Sigmoid colon (tissue), 7 donors: ENCODE measurements around the gene RNF4. TPM values are rescaled to one million over a fixed set of nuclear protein-coding genes. Genes with fewer than 3 reads are reported as not detected.
"Not testable (repeated sequence)": the region's sequence is repeated elsewhere in the genome, so short reads cannot be mapped to it uniquely, and the experiment has no call there.

Source experiments
- DNase-seq: peaks from one replicate; pipeline ENCODE4 v3.0.0-alpha.2; 2019
- H3K27ac ChIP-seq, 4 donors: fragments of 200-600 bp; sonication (generic); one replicate each; pipeline ENCODE4 v1.5.1; 2016 to 2019; ENCODE audit warnings: mild to moderate bottlenecking in 1 of 4
- H3K27me3 ChIP-seq, 3 donors: fragments of 200-600 bp; sonication (generic); one replicate each; pipeline ENCODE4 v1.5.1; 2019; ENCODE audit warnings: mild to moderate bottlenecking in 1 of 3
- H3K36me3 ChIP-seq, 4 donors: fragments of 200-600 bp; sonication (generic); one replicate each; pipeline ENCODE4 v1.5.1; 2016 to 2019
- H3K4me1 ChIP-seq, 4 donors: fragments of 200-600 bp; sonication (generic); one replicate each; pipeline ENCODE4 v1.5.1; 2017 to 2019
- H3K4me3 ChIP-seq, 4 donors: fragments of 200-600 bp; sonication (generic); one replicate each; pipeline ENCODE4 v1.5.1; 2017 to 2019; ENCODE audit warnings: mild to moderate bottlenecking in 2 of 4, moderate library complexity in 1 of 4
- H3K9me3 ChIP-seq, 4 donors: fragments of 200-600 bp in 3 of 4; sonication (generic) in 3 of 4; one replicate each; pipeline versions ENCODE4 v1.5.1 to v1.6.1; 2013 to 2019
- EP300 ChIP-seq, 4 donors: sonication (generic); formaldehyde crosslinking; IDR thresholded peaks; one replicate each; pipeline ENCODE4 v1.6.1; 2017; ENCODE audit warnings: antibody characterized with exemption in 4 of 4
- POLR2A ChIP-seq, 2 donors: fragments of 450-650 bp; IDR thresholded peaks; one replicate each; pipeline ENCODE4 v1.6.1; 2016; ENCODE audit warnings: antibody characterized with exemption in 2 of 2, mild to moderate bottlenecking in 2 of 2, moderate library complexity in 2 of 2
- POLR2AphosphoS5 ChIP-seq, 4 donors: sonication (generic); formaldehyde crosslinking; IDR thresholded peaks; one replicate each; pipeline ENCODE4 v1.6.1; 2017; ENCODE audit warnings: antibody characterized with exemption in 4 of 4
- WGBS, 2 donors: extraction: QIAGEN DNeasy Blood & Tissue Kit; methylation state at CpG; one replicate each; pipeline ENCODE4 v1.1.7; 2013; 5-methylcytosine and 5-hydroxymethylcytosine counted together
- intact Hi-C: fragments of 100-400 bp; cut with DNase I; formaldehyde crosslinking; loops from one replicate; pipeline ENCODE4 v1.15.1; 2023
- polyA plus RNA-seq, 3 donors: library from polyadenylated mRNA; stranded (reverse); fragments of 200-250 nt; gene quantifications; one replicate each; pipeline ENCODE4 v1.2.3, GENCODE V29; 2013
- total RNA-seq, 4 donors: library from RNA; depleted of rRNA; stranded (reverse); fragments of >200 nt; gene quantifications; one replicate each; pipeline ENCODE4 v1.1.0, GENCODE V29; 2016
- TF ChIP-seq, protein P1 (sequence below), 4 experiments: fragments of 450-650 bp in 3 of 4; fragments of 200-600 bp in 1 of 4; IDR thresholded peaks; one replicate each; pipeline ENCODE4 v1.5.1; 2016 to 2019; ENCODE audit warnings: antibody characterized with exemption in 4 of 4, mild to moderate bottlenecking in 3 of 4, moderate library complexity in 2 of 4
- donor health status: healthy with polysubstance abuse.
- donor health status: Bipolar disorder and iron deficiency.
- donor health status: healthy.

RNF4 gene
- total and polyA plus RNA-seq, 7 donors, result 19.8 to 51.0 (median 32.1) TPM

DNA sequence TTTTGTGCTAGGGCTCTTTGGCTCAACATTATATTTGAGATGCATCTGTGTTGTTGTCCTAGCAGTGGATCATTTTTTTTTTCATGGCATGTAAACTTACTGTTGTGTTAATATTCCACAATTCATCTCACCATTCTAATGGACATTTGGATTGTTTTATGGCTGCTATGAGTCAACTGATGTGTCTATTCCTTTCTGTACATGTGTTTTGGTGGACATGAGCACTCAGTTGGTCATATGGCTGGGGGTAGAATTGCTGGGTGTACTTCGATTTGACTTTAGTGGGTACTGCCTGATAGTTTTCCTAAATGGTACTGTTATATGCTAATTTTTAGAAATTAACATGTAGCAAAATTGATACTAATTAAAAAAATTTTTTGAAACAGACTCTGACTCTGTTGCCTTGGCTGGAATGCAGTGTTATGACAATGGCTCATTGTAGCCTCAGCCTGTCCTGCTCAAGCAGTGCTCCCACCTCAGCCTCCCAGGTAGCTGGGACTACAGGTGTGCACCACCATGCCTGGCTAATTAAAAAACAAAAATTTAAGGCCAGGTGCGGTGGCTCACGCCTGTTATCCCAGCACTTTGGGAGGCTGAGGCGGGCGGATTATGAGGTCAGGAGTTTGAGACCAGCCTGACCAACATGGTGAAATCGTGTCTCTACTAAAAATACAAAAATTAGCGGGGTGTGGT lies 76.6 kb downstream of the RNF4 start:
- Histone ChIP-seq H3K27me3 (no peaks in the 10 kb centered on the region), H3K4me3 (no peak overlapping the region), H3K36me3 (no peaks in the 10 kb centered on the region), H3K27ac (no peak overlapping the region), H3K4me1 (peaks cover 0 to 24% (median 8%) of the 10 kb centered on the region in 4 donors), H3K9me3 (no peaks in the 10 kb centered on the region)
- WGBS, 2 donors, result 94% methylated on average over 7 of the region's 7 CpGs
- DNase-seq, result no peak
- TF ChIP-seq POLR2A (IDR thresholded peaks at IDR 0.05) (no peak), EP300 (IDR thresholded peaks at IDR 0.05) (no peak), POLR2AphosphoS5 (IDR thresholded peaks at IDR 0.05) (no peak)
- TF ChIP-seq, protein P1, sequence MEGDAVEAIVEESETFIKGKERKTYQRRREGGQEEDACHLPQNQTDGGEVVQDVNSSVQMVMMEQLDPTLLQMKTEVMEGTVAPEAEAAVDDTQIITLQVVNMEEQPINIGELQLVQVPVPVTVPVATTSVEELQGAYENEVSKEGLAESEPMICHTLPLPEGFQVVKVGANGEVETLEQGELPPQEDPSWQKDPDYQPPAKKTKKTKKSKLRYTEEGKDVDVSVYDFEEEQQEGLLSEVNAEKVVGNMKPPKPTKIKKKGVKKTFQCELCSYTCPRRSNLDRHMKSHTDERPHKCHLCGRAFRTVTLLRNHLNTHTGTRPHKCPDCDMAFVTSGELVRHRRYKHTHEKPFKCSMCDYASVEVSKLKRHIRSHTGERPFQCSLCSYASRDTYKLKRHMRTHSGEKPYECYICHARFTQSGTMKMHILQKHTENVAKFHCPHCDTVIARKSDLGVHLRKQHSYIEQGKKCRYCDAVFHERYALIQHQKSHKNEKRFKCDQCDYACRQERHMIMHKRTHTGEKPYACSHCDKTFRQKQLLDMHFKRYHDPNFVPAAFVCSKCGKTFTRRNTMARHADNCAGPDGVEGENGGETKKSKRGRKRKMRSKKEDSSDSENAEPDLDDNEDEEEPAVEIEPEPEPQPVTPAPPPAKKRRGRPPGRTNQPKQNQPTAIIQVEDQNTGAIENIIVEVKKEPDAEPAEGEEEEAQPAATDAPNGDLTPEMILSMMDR (IDR thresholded peaks at IDR 0.05), result no peak
- intact Hi-C loops, result no loop called here

DNA sequence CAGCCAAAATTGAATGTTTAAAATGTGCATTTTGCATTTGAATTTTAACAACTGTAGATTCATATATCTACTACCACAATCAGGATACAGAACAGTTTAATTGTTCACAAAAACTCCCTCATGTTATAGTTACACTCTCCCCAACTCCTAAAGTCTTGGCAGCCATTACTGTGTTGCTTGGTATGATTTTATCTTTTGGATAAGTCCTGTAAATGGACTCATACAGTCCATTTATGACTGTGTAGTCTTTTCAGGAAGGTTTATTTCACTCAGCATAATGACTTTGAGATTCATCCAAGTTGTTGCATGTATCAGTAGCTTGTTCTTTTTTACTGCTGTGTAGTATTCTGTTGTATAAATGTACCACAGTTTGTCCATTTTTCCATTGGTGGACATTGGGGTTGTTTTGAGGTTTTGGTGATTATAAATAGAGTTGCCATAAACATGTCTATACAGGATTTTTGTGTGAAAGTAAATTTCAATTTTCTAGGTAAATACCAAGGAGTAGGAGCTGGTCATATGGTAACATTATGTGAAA lies 77.4 kb downstream of the RNF4 start:
- Histone ChIP-seq H3K9me3 (no peaks in the 10 kb centered on the region), H3K36me3 (no peaks in the 10 kb centered on the region), H3K4me1 (peaks cover 0 to 24% (median 8%) of the 10 kb centered on the region in 4 donors), H3K27me3 (no peaks in the 10 kb centered on the region), H3K4me3 (no peak overlapping the region), H3K27ac (no peak overlapping the region)
- DNase-seq, result no peak
- intact Hi-C loops, result no loop called here
- no peak for TF ChIP-seq POLR2AphosphoS5 (IDR thresholded peaks at IDR 0.05)
- TF ChIP-seq, protein P1 (IDR thresholded peaks at IDR 0.05), result no peak
- no peak for TF ChIP-seq EP300 (IDR thresholded peaks at IDR 0.05)
- no peak for TF ChIP-seq POLR2A (IDR thresholded peaks at IDR 0.05)

GRCh38 chr4:2546961-2547691 lies 78.2 kb downstream of the RNF4 start:
- DNase-seq, result not testable (repeated sequence)

DNA sequence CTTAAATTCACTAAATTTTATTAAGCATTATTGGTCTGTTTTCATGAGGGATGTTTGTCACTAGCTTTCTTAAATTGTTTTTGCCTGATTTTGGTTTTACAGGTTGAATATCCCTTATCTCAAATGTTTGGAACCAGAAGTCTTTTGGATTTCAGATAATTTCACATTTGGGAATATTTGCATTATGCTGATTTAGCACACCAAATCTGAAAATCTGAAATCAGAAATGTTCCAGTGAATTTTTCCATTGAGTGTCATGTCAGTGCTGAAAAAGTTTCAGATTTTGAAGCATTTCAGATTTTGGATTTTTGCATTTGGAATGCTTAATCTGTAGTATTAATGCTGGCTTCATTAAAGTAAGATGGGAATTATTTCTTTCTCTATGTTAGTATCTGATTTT lies 82.2 kb downstream of the RNF4 start:
- no peak for DNase-seq
- intact Hi-C loops, result no loop called here
- Histone ChIP-seq H3K36me3 (no peaks in the 10 kb centered on the region), H3K27ac (no peak overlapping the region), H3K4me1 (peaks cover 0 to 12% (median 2%) of the 10 kb centered on the region in 4 donors), H3K27me3 (no peaks in the 10 kb centered on the region), H3K9me3 (no peaks in the 10 kb centered on the region), H3K4me3 (no peak overlapping the region)
- TF ChIP-seq, protein P1 (IDR thresholded peaks at IDR 0.05), result no peak
- TF ChIP-seq POLR2AphosphoS5 (IDR thresholded peaks at IDR 0.05) (no peak), EP300 (IDR thresholded peaks at IDR 0.05) (no peak), POLR2A (IDR thresholded peaks at IDR 0.05) (no peak)

More at GRCh38 chr4:2546961-2547691, 78.2 kb downstream of the RNF4 start:
- peaks cover 0 to 17% (median 6%) of the 10 kb centered on the region in 4 donors for H3K4me1 ChIP-seq
- H3K9me3 ChIP-seq, H3K27me3 ChIP-seq, H3K27ac ChIP-seq, H3K4me3 ChIP-seq, intact Hi-C loops, H3K36me3 ChIP-seq: not testable (repeated sequence)
- WGBS, 2 donors, result 93 to 97% methylated on average over 16 of the region's 16 CpGs

- H3K4me1 ChIP-seq, result peaks cover 0 to 16% (median 2%) of the 10 kb centered on the region in 4 donors
- no peaks in the 10 kb centered on the region for H3K9me3 ChIP-seq
- no peaks in the 10 kb centered on the region for H3K36me3 ChIP-seq
- H3K27ac ChIP-seq, result no peak overlapping the region
- WGBS, 2 donors, result 96 to 97% methylated on average over 11 of the region's 11 CpGs
- no peaks in the 10 kb centered on the region for H3K27me3 ChIP-seq
- DNase-seq, result no peak
- intact Hi-C loops, result no loop called here
- H3K4me3 ChIP-seq, result no peak overlapping the region
- no peak for TF ChIP-seq POLR2AphosphoS5 (IDR thresholded peaks at IDR 0.05)
- no peak for TF ChIP-seq EP300 (IDR thresholded peaks at IDR 0.05)
- TF ChIP-seq, protein P1 (IDR thresholded peaks at IDR 0.05), result no peak
- no peak for TF ChIP-seq POLR2A (IDR thresholded peaks at IDR 0.05)
Observed at GRCh38 chr4:2552806-2553205, 83.9 kb downstream of the RNF4 start.
